ENCODE results near the gene DIP2A. TPM values are rescaled to one million over a fixed set of nuclear protein-coding genes. Genes with fewer than 3 reads are reported as not detected.

Gene DIP2A
- total and polyA plus RNA-seq, 2 experiments from 2014 or later = 18.5 to 36.3 TPM

DNA sequence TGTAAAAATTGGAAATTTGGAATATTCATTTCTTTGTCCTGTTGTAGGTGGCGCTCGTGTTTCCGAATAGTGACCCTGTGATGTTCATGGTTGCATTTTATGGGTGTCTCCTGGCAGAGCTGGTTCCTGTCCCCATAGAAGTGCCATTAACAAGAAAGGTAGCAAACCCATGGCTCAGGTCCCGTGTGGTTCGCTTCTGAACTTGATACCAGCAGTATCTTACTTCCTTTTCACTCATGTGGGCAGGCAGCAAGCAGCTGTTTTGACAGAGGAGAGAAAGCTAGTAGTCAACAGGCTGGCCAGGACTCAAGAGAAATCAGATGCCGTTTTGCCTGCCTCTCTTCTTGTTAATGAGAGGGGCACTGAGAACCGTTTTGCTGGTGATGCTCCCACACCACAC, 73.4 kb downstream of the DIP2A start:
- H3K4me3 ChIP-seq = no peak overlapping the region
- H3K27me3 Mint-ChIP-seq (ENCODE audit: insufficient read depth, low read depth, poor library complexity) = no peaks in the 10 kb centered on the region
- peak; percentile 32 to 38; a peak in 3 of 4 replicates for TF ChIP-seq CTCF (conservative IDR thresholded peaks at IDR 0.05; ENCODE audit: low read depth in 2 of 2)
- no peak for TF ChIP-seq REST (IDR thresholded peaks at IDR 0.05; ENCODE audit: unreplicated experiment)
- H3K9me3 Mint-ChIP-seq = no peaks in the 10 kb centered on the region
- no peak for ATAC-seq
- H3K79me2 ChIP-seq (replicated peaks; ENCODE audit: insufficient read depth) = no peaks in the 10 kb centered on the region
- H3K27ac ChIP-seq (ENCODE audit: low read depth) = no peak overlapping the region
- no peaks in the 10 kb centered on the region for H3K27me3 ChIP-seq (ENCODE audit: insufficient read depth)
- H3K9me2 ChIP-seq (ENCODE audit: insufficient read depth) = no peaks in the 10 kb centered on the region
- H3K27ac Mint-ChIP-seq = no peak overlapping the region
- H3K4me1 Mint-ChIP-seq = no peaks in the 10 kb centered on the region
- H3K4me1 ChIP-seq (ENCODE audit: insufficient read depth) = no peaks in the 10 kb centered on the region
- peaks cover 3% of the 10 kb centered on the region; the same call in 1 of the 2 replicates for H4K20me1 ChIP-seq (replicated peaks; ENCODE audit: insufficient read depth)
- H3K4me3 Mint-ChIP-seq = no peak overlapping the region
- H3K36me3 Mint-ChIP-seq (ENCODE audit: low read depth) = peaks cover 4% of the 10 kb centered on the region; the same call in 2 of the 3 replicates
- H3K36me3 ChIP-seq (ENCODE audit: insufficient read depth) = peaks cover 3% of the 10 kb centered on the region; the same call in 1 of the 2 replicates
- no peak overlapping the region for H3K4me2 ChIP-seq
- H2AFZ ChIP-seq = no peak overlapping the region
- DNase-seq (ENCODE audit: low spot score) = no peak
- no peaks in the 10 kb centered on the region for H3F3A ChIP-seq (replicated peaks; ENCODE audit: low read depth)

DNA sequence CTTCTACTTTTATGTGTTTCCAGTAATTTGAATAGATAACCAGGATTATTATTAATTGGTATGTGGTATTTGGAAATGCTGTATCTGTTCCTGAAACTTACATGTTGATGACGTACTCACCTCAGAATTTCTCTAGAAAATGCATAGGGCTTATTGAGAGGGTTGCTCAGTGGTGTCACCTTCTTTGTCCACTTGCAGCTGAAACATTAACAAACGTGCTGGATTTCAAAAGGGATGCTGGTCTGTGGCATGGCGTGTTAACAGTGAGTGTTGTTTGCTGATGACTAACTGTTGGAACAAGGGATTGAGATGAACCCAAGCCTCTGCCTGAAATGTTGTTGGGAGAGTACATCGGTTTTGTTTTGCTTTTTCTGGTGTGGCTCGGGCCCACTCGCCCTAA, 78.3 kb downstream of the DIP2A start:
- Mint-ChIP-seq H3K4me1 (no peaks in the 10 kb centered on the region), H3K27ac (no peak overlapping the region), H3K27me3 (ENCODE audit: insufficient read depth, low read depth, poor library complexity) (peaks cover 3% of the 10 kb centered on the region), H3K36me3 (ENCODE audit: low read depth) (peaks cover 17% of the 10 kb centered on the region), H3K4me3 (no peak overlapping the region), H3K9me3 (no peaks in the 10 kb centered on the region)
- Histone ChIP-seq H2AFZ (no peak overlapping the region), H3K9me2 (ENCODE audit: insufficient read depth) (no peaks in the 10 kb centered on the region), H3K27me3 (ENCODE audit: insufficient read depth) (no peaks in the 10 kb centered on the region), H3K4me1 (ENCODE audit: insufficient read depth) (no peaks in the 10 kb centered on the region), H3K27ac (ENCODE audit: low read depth) (no peak overlapping the region), H3K79me2 (replicated peaks; ENCODE audit: insufficient read depth) (no peaks in the 10 kb centered on the region), H4K20me1 (replicated peaks; ENCODE audit: insufficient read depth) (no peaks in the 10 kb centered on the region; the same call in 1 of the 2 replicates), H3K36me3 (ENCODE audit: insufficient read depth) (peaks cover 9% of the 10 kb centered on the region; the same call in 1 of the 2 replicates), H3F3A (replicated peaks; ENCODE audit: low read depth) (0 out of 2 replicates have a peak, but pooled peaks cover 2% of the 10 kb centered on the region), H3K4me3 (no peak overlapping the region), H3K4me2 (no peak overlapping the region)
- no peak for DNase-seq (ENCODE audit: low spot score)
- TF ChIP-seq NANOG (IDR thresholded peaks at IDR 0.05; ENCODE audit: borderline replicate concordance) (no peak), ZNF114 (CRISPR knock-in tag; IDR thresholded peaks at IDR 0.05) (no peak), ZNF331 (CRISPR knock-in tag; IDR thresholded peaks at IDR 0.05; ENCODE audit: low read depth) (no peak), STAT1 (IDR thresholded peaks at IDR 0.05; ENCODE audit: unreplicated experiment) (no peak)
- no peak for ATAC-seq

Measured in GM23338 (cell line).